GM21515 (cell line): ENCODE measurements around the gene CD99.
"Not testable (repeated sequence)": the region's sequence is repeated elsewhere in the genome, so short reads cannot be mapped to it uniquely, and the experiment has no call there.

Source experiments
- ATAC-seq: cut with Tn5 transposase; IDR thresholded peaks from one replicate; pipeline ENCODE4 v1.9.1; 2021; ENCODE audit not compliant: unreplicated experiment

The CD99 gene

DNA sequence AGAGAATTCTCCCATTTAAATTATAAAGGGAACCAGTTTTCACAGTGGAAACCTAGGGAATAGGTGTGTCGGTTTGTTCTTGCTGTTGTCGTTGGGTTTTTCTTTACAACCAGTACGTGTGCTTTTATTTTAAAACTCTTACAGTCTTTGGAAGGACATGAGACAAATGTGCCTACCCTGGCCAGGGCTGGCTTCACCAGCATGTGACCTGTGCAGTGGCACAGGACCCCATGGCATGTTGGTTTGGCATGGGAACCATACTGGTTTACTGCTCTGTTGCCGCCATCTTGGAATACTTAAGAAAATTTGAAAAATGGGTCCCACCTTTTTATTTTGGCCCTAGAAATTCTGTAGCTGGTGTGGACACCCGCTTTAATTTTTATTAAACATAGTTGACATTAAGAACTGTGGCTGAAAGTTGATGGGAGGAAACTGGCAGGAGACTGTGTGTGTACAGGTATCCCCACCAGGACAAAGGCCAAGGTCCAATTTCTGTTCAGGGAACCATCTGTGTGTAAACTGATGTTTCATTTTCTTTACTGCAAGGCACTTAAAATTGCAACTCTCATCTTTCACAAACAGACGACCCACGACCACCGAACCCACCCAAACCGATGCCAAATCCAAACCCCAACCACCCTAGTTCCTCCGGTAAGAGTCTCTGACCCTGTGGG, 28.8 kb downstream of the CD99 start:
- ATAC-seq: no peak

- no peak for ATAC-seq
These were observed 32.3 kb downstream of the CD99 start for GRCh38 chrX:2723286-2723879.

DNA sequence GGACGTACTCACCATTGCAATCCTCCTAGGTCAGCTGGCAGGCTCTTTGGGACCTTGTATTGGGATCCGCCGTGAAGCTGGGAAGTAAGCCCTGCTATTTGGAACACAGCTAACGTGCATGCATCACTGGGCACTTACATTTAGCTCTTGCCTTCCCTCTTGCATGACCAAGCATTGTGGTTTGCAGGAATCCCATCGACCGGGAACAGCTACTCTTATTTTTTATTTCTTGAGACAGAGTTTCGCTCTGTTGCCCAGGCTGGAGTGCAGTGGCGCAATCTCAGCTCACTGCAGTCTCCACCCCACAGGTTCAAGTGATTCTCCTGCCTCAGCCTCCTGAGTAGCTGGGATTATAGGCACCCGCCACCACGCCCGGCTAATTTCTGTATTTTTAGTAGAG, 36.2 kb downstream of the CD99 start:
- ATAC-seq: not testable (repeated sequence)

DNA sequence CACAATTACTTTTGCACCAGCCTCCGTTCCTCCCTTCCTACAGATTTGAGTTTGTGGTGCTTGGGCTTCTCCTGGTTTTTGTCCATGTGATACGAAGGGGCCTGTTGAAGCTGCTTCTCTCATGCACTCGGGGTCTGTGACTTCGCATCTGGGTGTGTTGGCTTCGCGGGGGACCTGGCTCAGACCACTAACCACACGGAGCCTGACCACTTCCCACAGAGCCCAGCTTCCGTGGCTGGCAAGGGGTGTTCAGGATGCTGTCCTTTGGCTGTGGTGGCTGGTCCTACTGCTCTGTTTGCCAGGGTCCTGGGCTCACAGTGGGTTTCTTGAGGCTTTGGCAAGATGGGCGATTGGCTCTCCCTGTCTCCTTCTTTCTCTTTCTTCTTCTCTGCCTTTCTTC, 41.0 kb downstream of the CD99 start:
- no peak for ATAC-seq

DNA sequence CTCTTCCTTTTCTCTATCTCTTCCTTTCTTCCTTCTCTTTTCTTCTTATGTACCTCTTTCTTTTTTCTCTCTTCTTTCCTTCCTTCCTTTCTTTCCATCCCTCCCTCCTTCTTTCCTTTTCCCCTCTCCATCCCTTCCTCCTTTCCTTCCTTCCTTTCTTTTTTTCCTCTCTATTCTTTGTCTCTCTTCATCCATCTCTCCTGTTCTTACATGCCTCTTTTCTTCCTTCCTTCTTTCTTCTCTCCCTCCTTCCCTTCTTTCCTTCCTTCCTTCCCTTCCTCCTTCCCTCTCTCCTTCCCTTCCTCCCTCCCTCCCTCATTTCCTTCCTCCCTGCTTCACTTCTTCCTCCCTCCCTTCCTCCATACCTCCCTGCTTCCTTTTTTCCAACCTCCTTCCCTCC, 41.6 kb downstream of the CD99 start:
- ATAC-seq: no peak

DNA sequence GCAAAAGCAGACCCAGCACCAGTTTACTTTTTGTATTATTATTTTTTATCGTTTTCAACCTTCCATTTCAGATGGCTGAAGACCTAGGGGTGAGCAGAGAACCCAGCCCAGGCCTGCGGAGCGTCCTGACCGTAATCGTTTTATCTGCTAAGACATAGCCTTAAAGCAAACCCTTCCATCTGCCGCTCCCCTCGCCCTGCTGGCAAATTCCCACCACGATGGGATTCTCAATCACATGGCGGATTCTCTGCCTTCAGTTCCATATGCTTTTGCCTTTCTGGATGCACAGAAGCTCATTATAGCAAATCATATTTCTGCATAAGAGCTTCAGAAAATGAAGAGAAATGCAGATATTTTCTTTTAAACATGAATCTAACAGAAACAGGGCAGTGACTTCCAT, 42.2 kb downstream of the CD99 start:
- no peak for ATAC-seq

DNA sequence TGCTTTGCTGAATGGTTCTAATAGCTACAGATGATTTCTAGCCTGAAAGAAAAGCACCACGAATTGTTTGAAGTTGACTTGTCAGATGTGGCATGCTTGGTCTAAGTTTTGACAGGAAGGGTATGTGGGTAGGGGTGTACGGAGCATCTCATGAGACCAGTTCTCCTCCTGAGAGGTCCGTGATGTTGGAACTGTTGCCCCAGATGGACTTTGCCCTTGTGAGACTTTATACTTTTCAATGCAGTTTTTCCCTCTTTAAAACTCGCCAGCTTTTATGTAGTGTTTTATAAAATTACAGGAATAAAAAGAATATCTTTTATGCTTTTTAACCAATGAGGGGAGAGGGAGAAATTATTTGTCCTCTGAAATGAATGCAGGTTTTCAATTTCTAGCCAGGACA, 44.2 kb downstream of the CD99 start:
- ATAC-seq: no peak

DNA sequence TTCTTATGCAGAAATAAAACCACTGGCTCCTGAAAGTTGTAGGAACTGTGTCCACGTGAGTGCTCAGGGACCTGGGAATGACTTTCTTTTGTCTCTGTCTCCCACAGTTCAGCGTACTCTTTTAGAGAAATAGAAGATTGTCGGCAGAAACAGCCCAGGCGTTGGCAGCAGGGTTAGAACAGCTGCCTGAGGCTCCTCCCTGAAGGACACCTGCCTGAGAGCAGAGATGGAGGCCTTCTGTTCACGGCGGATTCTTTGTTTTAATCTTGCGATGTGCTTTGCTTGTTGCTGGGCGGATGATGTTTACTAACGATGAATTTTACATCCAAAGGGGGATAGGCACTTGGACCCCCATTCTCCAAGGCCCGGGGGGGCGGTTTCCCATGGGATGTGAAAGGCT, 49.6 kb downstream of the CD99 start:
- no peak for ATAC-seq

DNA sequence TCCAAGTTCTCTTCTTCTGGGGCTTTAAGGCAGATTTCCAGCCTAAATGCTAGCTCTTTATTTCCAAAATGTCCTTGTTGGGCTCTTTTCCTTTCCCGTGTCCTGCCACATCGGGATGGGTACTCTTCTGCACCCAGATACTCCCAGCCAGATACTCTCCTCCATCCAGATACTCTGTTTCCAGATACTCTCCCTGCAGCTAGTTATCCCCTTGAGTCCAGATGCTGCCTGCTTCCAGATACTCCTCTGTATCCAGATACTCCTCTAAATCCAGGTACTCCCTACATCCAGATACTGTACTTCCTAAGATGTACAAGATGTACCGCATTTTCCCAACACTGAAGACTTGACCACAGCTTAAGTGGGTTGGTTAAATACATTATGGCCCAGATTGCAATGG, 50.3 kb downstream of the CD99 start:
- ATAC-seq: no peak

GRCh38 chrX:2746250-2746649, 55.2 kb downstream of the CD99 start:
- ATAC-seq: not testable (repeated sequence)

DNA sequence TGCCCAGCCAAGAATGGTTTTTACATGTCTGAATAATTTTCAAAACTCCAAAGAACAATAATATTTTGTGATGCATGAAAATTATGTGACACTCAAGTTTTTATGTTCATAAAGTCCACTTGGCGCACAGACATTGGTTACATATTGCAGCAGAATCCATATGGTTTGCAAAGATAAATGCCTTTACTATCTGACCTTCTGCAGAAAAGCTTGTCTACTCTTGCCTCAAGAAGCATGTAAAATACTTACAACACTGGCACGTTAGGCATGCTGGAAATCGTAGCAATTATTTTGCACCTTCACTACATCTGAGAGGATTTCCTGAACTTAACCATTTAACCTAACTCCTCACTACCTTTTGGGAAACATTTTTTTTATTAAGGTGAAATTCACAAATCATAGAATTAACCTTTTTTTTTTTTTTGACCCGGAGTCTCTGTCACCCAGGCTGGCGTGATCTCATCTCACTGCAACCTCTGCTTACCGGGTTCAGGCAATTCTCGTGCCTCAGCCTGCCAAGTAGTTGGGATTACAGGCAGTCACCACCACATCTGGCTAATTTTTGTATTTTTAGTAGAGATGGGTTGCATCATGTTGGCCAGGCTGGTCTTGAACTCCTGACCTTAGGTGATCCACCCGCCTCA, 57.2 kb downstream of the CD99 start:
- ATAC-seq: no peak

DNA sequence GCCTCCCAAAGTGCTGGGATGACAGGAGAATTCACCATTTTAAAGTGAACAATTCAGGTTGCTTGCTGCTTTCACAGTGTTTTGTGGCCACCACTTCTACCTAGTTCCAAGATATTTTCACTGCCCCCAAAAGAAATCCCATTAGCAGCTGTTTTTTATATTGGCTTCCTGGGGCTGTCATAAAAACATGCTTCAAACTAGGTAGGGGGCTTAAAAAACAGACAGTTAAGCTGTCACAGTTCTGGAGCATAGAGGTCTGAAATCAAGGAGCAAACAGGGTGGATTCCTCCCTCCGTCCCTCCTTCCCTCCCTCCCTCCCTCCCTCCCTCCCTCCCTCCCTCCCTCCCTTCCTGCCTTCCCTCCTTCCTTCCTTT, 57.7 kb downstream of the CD99 start:
- no peak for ATAC-seq

DNA sequence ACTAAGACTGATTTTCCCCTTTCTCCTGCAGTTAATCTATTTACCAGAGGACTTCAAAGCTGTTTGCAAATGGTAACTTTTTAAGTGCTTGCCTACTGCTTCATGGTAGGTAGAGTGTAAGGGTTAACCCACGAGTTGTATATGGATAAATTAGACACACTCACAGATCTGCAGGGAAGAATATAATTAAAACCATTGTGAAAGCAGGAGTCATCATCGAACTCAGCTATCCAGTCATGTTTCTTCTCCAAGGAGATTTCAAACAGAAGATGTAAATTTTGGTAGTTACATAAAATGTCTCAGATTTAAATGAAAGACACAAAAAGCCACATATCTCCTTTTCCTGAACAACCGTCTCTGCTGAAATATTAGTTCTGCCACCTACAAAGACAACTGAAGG, 60.2 kb downstream of the CD99 start:
- ATAC-seq: no peak

DNA sequence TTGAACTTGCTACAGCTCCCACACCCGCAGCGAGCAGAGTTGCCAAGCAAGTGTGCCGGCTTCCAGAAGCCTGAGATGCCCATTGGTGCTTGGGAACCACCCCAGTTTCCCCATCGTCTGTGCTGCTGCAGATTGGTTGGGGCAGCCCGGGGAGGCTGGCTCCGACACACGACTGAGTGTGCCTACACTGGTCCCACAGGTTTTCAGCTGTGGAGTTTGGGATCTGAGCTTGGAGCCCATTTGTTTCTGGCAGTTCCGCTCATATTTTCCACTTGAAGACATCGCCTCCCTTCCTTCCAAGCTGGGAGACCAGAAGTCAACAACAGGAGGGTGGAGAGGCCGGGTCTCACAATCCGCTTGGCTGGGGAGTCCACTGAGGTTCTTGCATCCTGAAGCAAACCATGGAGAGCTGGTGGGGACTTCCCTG, 60.8 kb downstream of the CD99 start, which contains the start of gene XG:
Gene XG, plus strand, starts transcription at position 167 of the 427 bp plus-strand sequence. Its CDS starts 235 bp downstream, at position 402.
- not testable (repeated sequence) for ATAC-seq

- ATAC-seq: not testable (repeated sequence)
These were observed 61.3 kb downstream of the CD99 start for GRCh38 chrX:2752441-2752840.

GRCh38 chrX:2755163-2755715, 64.1 kb downstream of the CD99 start:
- ATAC-seq: not testable (repeated sequence)

GRCh38 chrX:2756548-2756947, 65.5 kb downstream of the CD99 start:
- ATAC-seq: no peak

DNA sequence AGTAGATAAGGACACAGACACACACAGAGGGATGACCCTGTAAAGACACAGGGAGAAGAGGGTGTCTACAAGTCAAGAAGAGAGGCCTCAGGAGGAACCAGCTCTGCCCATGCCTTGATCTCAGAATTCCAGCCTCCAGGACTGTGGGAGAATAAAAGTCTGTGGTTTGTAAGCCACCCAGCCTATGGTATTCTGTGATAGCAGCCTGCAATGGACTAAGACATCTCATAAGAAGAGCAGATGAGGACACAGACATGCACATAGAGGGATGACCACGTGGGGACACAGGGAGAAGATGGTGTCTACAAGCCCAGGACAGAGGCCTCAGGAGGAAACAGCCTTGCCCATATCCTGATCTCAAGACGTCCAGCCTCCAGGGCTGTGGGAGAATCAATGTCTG, 70.2 kb downstream of the CD99 start:
- no peak for ATAC-seq

DNA sequence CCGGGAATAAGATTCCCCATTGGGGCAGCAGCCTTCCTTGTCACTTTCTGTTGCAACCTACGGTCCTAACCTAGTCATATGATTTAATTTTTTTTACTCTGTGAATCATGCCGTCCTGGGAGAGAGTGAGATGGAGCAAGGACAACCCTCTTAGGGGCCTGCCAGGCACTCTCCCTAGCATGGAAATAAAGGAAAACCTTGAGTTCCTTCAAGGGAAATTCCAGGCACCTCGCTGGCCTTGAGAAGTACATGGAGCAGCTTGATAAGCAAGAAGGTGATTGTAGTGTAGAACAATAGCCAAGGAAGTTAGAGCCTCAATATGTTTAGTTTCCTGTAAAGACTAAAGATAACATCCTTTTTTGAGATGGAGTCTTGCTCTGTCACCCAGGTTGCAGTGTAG, 71.6 kb downstream of the CD99 start:
- not testable (repeated sequence) for ATAC-seq

DNA sequence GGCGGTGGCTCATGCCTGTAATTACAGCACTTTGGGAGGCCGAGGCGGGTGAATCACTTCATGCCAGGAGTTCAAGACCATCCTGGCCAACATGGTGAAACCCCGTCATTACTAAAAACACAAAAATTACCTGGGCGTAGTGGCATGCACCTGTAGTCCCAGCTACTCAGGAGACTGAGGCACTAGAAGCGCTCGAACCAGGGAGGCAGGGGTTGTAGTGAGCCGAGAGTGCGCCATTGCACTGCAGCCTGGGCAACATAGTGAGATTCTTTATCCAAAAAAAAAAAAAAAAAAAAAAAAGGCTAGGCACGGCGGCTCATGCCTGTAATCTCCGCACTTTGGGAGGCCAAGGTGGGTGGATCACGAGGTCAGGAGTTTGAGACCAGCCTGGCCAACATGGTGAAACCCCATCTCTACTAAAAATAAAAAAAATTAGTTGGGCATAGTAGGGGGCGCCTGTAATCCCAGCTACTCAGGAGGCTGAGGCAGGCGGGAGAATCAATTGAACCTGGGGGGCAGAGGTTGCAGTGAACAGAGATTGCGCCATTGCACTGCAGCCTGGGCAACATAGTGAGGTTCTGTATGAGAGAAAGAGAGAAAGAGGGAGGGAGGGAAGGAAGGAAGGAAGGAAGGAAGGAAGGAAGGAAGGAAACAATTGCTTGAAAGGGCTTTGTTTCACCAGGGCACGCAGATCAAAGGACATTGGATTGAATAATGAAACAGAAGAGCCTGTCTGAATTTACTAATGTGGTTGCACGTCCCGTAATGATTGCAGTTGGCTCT, 73.9 kb downstream of the CD99 start:
- ATAC-seq: not testable (repeated sequence)

GRCh38 chrX:2765549-2765830, 74.4 kb downstream of the CD99 start:
- ATAC-seq: no peak

GRCh38 chrX:2766906-2767305, 75.8 kb downstream of the CD99 start:
- no peak for ATAC-seq
